NCI-H1694 (cell line): ENCODE data around the gene OR51Q1.

Experiments used
- DNase-seq: peaks from one replicate; lab custom pipeline; 2025; lab: John Stamatoyannopoulos, UW

The OR51Q1 gene, protein sequence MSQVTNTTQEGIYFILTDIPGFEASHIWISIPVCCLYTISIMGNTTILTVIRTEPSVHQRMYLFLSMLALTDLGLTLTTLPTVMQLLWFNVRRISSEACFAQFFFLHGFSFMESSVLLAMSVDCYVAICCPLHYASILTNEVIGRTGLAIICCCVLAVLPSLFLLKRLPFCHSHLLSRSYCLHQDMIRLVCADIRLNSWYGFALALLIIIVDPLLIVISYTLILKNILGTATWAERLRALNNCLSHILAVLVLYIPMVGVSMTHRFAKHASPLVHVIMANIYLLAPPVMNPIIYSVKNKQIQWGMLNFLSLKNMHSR

DNA sequence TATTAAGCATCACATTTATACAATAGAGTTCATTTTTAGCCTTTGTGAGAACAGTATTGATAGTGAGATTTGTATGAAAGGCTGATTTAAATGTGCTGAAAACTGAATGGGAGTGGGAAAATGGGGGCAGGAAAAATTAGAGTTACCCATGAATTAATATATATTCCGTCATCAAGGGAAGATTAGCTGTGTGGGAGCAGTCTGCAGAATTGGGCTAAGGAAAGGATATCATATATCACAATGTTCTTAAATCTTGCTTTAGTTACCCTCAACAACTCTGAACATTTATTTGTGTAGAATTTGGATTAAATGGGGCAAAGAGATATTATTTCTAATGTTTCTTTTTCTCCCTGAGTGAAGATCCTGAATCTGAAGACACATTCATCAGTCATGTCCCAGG, at the start of gene OR51Q1:
Gene OR51Q1 (plus strand): TSS at position 301 of the 400 bp plus-strand sequence. CDS start 90 bp downstream, at position 391.
- no peak for DNase-seq

DNA sequence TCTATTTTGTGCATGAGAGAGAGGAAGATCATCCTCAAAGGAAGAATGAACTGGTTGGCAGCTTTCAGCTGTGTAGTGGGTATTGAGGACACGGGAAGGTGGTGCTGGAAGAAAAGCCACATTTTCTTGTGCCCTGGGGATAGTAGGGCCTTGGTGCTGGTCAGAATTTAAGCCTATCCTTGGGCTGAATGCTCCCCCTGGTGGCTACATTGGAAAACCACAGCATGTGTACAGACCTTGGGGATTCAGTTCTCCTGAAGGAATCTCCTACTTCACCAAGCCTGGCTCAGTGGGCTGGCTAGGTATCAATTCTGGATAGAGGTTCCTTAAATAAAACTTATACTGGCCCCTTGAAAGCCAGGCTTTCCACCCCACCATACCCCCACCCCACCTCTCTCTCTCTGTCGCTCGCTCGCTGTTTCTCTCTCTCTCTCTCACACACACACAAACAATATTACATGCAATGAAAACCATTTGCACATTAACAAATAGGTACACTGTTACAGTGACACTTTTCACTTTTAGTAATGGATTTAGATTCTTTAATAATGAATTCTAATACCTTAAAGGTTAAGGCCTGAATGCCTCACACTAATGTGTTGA, 41.1 kb upstream of the OR51Q1 start:
- no peak for DNase-seq

DNA sequence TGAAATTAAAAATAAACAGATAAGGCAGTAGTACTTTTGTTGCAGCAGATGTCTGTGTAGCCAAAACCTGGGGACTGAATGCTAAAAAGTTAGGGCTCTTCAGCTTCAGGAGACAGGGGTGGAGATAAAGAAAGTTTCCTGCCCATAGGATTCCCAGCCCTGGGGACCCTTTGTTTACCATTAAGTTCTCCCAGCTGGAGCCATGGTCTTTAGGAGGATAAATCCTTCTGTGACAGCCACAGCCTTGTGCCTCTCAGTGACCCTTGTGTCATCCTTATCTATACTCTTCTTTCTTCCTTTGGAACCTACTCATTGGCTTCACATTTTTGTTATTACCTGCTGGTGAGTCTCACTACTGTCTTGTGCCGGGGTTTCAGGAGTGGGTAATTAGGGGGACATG, 38.3 kb upstream of the OR51Q1 start, which contains the start of gene OR51M1:
Gene OR51M1 (plus strand): TSS at position 237 of the 400 bp plus-strand sequence. CDS start 5,587 bp downstream, outside the sequence.
- no peak for DNase-seq

DNA sequence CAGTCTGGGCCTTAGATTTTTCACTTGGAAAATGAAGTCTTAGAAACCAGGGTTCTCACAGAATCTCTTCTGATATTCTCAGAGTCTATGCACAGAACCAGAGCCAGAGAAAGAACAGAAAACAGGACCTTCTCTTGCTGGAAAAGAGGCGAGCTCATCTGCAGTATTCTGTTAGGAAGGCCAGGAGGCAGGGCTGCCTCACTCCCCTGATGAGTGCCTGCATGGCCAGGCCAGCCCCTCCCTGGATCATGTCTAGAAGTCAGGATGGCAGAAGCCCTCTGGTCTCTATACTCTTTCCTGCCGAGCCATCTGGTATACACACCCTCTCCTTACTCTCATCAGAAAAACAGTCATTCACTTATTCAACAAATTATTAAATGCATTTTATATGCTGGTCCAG, 37.6 kb upstream of the OR51Q1 start:
- DNase-seq, result no peak

DNA sequence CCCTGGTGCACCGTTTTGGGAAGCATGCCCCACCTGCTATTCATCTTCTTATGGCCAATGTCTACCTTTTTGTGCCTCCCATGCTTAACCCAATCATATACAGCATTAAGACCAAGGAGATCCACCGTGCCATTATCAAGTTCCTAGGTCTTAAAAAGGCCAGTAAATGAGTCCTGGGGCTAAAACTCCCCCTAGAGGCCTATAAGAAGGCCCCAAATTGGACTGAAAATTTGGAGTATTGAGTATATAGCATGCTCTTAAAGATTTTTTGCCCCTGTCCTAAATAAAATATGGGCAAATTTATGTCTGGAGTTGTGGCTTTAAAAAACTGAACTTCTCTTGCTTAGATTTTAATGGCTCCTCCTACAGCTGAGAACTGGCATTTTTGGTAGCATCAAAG, 31.7 kb upstream of the OR51Q1 start:
- DNase-seq, result no peak

DNA sequence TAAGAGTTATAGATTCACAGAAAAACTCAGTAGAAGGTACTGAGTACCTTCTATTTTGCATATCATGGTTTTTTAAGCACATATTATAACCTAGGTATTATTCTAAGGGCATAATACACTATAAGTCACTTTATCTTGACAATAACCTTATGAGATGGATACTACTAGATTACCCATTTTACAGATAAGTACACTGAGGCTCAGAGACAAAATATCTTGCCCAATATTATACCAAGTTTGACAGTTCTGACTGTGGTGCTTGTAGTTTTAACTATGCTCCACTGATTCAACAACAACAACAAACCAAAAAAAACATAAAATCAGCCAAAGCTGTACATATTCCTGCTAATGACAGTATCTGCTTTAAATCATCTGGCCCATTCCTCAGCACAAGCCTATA, 27.8 kb upstream of the OR51Q1 start:
- no peak for DNase-seq

DNA sequence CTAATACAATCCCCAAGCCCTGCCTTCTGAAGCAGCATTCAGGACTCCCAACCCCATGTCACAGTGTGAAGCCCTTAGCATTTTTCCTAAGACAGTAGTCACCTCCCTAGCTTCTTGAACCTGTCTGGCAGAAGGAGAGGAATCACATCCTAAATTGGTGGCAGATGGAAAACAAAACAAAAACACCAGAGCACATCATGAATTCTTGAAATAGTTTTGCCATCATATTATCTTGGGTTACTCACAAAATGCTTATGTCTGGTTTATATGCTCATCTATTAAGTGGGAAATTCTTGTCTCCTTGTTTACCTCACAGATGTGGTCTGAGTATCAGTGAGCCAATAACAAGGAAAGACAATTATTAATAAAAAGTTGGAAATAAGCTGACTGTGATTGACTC, 23.0 kb upstream of the OR51Q1 start:
- DNase-seq, result no peak

DNA sequence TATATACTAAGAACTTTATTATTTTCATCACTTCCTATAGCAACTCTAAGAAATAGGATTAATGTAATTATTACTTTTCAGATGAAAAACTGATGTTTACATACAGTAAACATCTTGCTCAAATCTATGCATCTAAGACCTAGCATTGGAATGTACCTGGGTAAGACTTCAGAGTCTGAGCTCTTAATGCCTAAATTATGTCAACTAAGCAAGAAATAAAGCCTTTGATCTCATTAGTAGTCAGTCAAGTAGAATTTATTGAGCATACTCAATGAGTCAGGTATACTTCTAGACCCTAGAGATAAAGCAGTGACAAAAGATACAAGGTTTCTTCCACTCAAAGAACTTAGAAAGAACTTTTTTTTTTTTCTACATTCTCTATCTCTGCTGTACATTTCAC, 16.7 kb upstream of the OR51Q1 start:
- DNase-seq, result no peak

DNA sequence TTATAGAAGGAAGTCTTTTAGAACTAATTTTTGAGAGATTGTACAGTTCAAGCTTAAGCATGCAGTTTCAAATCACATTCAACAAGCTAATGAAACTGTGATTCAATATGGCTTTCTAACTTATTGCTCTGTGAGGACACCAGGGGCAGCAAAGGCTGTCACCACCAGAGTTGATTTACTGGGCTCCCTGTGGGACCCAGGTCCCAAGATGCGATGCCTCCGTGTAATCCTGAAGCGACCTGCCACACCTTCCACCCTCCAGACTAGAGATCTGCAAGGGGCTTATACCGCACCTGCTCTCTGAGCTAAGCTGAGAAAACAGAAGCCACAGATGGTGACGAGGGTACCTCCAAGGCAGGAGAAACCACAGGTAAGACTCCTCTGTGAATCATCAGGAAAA, 918 bp upstream of the OR51Q1 start:
- DNase-seq, result no peak

DNA sequence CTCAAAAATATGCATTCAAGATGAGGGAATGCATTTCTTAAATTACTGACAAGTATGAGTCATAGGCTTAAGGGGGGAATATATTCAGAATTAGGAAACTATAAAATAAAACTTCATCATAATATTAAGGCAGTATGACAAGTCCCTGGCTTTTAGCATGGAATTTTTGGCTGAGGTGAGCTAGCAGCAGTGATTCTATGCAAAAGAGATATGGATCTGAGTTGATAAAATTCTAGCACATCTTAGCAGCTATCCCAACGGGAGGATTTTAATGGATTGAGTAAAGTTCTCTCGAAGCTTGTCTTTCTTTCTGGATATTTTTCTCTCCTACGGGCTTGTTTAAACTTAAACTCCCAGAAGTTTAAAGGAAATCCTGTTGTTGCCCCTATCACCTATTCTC, 1.2 kb downstream of the OR51Q1 start:
- DNase-seq, result no peak

DNA sequence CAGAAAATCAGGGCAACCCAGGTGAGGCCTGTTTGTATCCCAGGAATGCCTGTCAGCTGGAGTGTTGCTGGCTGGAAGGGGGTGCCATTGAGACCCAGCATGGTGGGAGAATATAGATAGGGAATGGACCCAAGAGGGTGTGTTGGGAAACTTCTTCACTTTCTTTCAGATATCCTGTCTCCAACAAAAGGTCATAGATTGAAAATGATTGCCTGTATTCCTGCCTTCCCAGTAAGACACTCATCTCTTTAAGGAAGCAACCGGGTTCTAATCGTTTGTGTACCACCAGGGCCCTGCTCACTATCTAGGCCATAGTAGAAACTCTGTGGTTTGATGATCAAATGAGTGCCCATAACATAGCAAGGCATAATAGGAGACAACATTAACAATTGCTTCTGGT, 19.5 kb downstream of the OR51Q1 start, which contains the start of gene OR51I1:
Gene OR51I1 (minus strand): TSS at position 101 of the 400 bp plus-strand sequence. CDS start 0 bp downstream, at position 101.
- no peak for DNase-seq

DNA sequence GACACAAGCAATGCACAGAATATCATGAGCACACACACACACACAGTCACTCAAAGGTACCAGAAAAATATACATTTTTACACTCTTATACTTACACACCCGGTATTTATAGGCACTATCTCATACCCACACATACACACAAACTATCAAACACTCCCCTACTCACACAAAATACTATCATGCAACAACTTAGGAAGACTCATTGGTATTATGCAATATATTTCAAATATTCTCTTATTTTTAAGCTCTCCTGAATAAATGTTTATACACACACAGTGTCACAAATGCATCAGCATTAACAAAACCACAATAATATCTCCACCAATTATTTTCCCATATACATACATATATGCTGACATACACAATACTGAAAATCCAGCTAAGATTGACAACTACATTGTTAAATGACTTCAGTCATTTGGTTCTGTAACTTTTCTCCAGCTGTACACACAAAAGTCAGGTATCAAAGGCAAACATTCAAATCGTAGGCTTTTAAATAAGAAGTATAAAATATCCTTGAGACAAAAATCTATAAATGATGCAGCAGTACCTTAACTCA, 22.0 kb downstream of the OR51Q1 start:
- no peak for DNase-seq

DNA sequence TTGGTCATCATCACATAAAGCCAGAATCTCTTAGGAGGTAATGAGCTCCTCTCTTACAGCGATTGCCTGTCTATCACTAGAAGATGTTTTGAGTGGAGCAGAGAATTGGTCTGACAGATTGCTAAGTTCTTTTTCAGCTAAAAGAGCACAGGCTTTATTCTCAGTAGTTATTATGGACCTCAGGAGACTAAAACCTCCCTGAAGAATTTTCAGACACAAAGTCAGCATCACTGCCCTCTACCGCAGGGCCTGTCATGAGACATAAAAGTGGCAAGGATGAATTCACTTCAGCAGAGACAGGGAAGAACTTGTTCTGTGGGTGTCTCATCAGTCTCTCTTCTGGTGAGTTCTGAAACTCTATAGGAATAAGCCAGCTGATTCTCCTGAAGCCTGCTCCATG, 27.1 kb downstream of the OR51Q1 start, which contains the start of gene OR51I2:
Gene OR51I2 (plus strand): TSS at position 301 of the 400 bp plus-strand sequence. CDS start 4,166 bp downstream, outside the sequence.
- DNase-seq, result no peak

DNA sequence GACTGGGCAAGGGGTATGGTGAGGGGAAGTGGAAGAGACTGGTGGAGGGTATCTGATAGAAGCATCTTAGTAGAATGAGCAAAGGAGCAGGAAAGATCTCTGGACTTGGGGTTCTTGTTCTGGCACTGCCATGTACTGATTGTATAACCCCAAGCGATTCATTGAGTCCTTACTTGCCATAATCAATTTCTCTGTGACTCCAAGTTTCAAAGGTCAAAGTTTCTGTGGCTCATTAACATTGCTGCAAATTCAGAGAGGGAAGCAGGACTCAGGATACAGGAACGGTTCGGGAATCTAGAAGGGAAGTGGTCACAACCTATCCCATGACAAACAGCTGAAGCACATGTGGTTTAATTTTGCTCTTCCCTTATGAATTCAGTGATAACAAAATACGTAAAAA, 27.5 kb downstream of the OR51Q1 start:
- DNase-seq, result no peak

DNA sequence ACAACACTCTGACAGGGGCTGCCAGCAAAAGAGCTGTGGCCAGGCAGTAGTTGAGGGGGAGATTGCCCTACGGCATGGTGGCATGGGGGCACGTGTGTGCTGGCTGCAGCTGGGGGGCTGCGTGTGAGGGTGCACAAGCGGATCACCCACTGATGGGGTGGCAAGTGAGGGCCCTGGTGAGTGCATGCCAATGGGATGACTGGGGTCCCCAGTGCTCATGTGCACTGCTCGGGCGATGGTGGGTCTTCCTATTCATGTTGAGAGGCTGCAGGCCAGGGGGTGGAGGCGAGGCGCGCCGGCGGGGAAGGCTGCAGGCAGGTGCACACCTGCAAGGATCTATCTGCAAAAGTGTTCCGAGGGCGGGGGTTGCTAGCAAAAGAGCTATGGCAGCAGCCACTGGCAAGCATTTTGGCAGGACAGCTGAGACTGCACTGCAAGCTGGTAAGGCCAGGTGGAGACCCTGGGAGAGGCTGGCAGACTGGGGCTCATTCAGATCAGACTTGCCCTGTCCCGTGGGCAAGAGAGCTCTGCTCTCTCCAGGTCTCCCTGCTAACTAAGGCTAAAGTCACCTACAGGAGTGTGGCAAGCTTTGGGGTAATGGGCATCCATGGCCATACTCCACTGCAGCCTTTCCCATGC, 39.2 kb downstream of the OR51Q1 start:
- DNase-seq, result no peak

DNA sequence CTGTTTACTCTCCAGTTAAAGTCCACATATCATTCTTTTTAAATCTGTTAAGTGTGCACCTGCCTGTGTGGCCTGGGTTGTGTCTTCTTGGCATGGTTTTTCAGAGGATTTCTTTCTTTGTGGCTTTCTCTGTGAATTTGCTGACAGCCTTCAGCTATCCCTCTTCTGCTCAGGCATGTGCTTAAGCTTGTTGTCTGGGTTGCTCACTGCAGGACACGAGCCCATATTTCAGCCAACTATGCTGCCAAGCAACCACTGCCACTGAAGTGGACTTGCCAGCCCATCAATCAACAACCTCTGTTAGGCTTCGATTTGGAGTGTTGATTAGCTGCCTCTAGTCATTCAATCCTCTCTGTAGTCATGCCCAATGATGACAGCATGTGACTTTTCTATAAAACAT, 45.6 kb downstream of the OR51Q1 start:
- DNase-seq, result no peak
